Occipital lobe (tissue), 3 donors: ENCODE data around the gene RPL29. TPM values are rescaled to one million over a fixed set of nuclear protein-coding genes. Genes with fewer than 3 reads are reported as not detected.

Source experiments
- DNase-seq: peaks from one replicate; lab custom pipeline; 2025; lab: John Stamatoyannopoulos, UW
- small RNA-seq: library from RNA; depleted of rRNA; stranded (forward); fragments of <200 nt; gene quantifications from one replicate; pipeline ENCODE3, GENCODE V24; 2014
- total RNA-seq: library from RNA; depleted of rRNA; stranded (reverse); fragments of >200 nt; gene quantifications from one replicate; pipeline ENCODE4 v1.2.3, GENCODE V29; 2014

Gene RPL29
- total RNA-seq, 1 donor from 2014 or later = 778 TPM

DNA sequence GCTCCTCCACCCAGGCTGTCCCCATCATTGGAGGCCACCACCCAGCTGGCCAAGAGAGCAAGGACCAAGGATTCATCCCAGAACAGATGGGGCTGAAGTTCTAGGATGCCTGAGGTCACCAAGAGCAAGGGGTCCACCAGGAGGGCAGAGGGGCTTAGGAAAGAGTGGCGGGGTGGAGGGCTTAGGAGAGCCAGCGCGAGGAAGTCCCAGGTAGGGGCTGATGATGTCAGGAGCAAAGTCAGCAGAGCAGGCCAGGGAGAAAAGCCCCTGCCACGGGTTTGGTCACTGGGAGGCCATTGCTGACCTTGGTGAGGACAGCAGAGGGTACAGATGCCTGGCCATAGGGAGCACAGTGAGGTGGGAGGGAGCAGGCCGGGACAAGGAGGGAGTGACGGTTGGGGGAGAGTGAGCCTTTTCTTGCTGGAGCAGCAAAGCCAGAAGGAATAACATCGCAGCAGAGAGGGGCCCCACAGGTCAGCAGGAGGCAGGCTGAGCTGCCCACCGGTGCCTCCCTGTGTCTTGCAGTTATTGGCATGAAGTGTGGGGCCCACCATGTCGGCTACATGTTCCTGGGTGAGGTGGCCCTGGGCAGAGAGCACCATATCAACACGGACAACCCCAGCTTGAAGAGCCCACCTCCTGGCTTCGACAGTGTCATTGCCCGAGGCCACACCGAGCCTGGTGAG lies 48.3 kb downstream of the RPL29 start:
- DNase-seq = no peak

DNA sequence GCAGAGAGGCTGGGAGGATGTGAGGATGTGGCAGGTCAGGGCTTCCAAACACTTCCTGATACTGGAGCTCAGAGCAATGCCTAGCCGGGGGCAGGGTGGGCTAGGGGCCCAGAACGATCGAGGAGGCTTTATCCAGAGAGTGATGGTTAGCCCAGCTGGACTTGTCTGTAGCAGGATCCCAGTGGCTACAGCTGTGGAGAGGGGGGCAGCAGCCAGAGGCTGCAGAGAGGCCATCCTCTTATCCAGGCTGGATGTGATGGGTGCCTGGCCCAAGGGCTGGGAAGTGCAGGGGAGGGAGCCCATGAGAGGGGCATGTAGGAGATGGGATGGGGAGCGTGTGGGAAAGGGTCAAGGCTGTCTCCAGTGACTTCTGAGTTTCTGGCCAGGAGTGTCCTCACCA lies 48.9 kb downstream of the RPL29 start:
- no peak for DNase-seq

DNA sequence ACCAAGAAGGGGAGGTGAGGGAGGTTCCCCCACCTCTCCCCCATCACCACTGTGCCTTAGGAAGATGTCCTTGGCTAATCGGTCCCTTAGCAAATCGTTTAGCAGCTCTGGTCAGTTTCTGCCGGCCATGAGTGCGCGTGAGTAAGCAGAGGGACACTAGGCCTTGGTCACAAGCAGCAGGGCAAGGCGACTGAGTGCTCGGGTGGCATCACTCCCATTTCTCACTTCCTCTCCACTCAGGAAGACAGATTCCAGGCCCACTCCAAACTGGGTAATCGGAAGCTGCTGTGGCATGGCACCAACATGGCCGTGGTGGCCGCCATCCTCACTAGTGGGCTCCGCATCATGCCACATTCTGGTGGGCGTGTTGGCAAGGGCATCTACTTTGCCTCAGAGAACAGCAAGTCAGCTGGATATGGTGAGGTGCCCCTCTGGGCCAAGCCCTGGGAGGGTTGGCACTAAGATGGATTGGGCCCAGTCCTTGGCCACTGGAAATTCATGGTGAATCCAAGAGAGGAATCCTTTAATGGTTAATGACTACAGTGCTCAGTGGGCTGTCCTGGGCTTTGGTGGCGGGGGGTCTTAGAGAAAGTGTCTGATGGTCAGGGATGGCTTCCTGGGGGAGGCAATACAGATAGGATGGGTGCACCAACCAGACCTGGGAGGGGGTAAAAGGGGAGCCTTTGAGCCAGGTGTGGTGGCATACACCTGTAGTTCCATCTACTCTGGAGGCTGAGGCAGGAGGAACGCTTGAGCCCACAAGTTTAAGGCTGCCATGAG lies 49.6 kb downstream of the RPL29 start:
- no peak for DNase-seq

DNA sequence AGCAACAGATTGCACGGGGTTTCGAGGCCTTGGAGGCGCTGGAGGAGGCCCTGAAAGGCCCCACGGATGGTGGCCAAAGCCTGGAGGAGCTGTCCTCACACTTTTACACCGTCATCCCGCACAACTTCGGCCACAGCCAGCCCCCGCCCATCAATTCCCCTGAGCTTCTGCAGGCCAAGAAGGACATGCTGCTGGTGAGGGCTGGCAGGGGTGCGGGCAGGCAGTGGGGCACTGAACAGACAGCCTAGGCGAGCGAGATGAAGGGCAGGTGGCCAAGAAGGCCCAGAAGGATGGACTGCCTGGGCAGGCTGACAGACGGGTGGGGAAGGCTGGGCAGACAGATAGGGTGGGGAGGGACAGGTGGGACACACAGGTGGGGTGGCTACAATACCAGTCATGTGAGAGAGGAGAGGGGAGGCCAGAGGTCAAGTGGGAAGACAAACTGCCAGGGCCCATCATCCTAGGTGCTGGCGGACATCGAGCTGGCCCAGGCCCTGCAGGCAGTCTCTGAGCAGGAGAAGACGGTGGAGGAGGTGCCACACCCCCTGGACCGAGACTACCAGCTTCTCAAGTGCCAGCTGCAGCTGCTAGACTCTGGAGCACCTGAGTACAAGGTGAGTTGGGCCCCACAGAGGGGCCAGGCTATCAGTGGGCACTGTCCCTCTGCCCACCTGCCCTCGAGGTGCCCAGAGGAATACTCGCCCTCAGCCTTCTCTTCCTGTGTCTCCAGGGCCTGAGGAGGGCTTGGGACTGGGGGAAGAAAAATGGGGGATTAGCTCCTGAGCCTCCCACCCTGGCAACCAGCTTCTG lies 50.5 kb downstream of the RPL29 start:
- no peak for DNase-seq

DNA sequence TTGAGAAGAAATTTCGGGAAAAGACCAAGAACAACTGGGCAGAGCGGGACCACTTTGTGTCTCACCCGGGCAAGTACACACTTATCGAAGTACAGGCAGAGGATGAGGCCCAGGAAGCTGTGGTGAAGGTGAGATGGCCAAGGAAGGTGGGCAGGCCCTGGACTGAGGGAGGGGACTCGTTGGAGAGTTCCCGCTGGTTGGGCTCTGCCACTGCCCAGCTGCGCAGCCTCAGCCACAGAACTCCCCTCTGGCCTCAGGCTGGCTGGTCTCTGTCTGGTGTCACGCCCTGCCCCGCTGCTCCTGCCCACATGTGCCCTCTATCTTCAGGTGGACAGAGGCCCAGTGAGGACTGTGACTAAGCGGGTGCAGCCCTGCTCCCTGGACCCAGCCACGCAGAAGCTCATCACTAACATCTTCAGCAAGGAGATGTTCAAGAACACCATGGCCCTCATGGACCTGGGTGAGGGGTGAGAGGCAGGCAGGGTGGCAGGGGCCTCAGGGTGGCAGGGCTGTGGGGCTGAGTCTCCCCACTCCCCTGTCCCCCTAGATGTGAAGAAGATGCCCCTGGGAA lies 51.2 kb downstream of the RPL29 start:
- DNase-seq = no peak

Small RNA genes lying within 50 kb of the gene (small RNA-seq; reads per million reads assigned to genes)
- gene AC115284.1 = not detected

Other genes starting within 250 kb of the RPL29 start
- gene IQCF6, start 216.7 kb downstream of the RPL29 start, total RNA-seq = not detected
- not detected for gene IQCF2, start 134.3 kb downstream of the RPL29 start, total RNA-seq
- not detected for gene IQCF5, start 120.3 kb downstream of the RPL29 start, total RNA-seq
- gene IQCF1, start 92.5 kb downstream of the RPL29 start, total RNA-seq = not detected
- 16.8 TPM for gene RRP9, start 54.0 kb downstream of the RPL29 start, total RNA-seq
- gene PARP3, start 53.5 kb downstream of the RPL29 start, total RNA-seq = 1.7 TPM
- gene GPR62, start 40.5 kb downstream of the RPL29 start, total RNA-seq = 0.62 TPM
- 42.7 TPM for gene PCBP4, start 28.4 kb downstream of the RPL29 start, total RNA-seq
- 1.9 TPM for gene ABHD14B, start 21.8 kb downstream of the RPL29 start, total RNA-seq
- gene ABHD14A, start 20.8 kb downstream of the RPL29 start, total RNA-seq = 20.6 TPM
- gene ACY1, start 12.4 kb downstream of the RPL29 start, total RNA-seq = 2.8 TPM
- 10.8 TPM for gene DUSP7, start 60.7 kb upstream of the RPL29 start, total RNA-seq
- gene POC1A, start 158.5 kb upstream of the RPL29 start, total RNA-seq = 3.1 TPM
- 36.2 TPM for gene ALAS1, start 202.3 kb upstream of the RPL29 start, total RNA-seq
- gene TLR9, start 229.8 kb upstream of the RPL29 start, total RNA-seq = under 0.01 TPM
- 24.8 TPM for gene TWF2, start 243.3 kb upstream of the RPL29 start, total RNA-seq
- gene PPM1M, start 249.9 kb upstream of the RPL29 start, total RNA-seq = 7.0 TPM